Cardiac muscle cell (in vitro differentiated cells and primary cell): ENCODE measurements around the gene ZNF41. TPM values are rescaled to one million over a fixed set of nuclear protein-coding genes. Genes with fewer than 3 reads are reported as not detected.
"Not testable (repeated sequence)": the region's sequence is repeated elsewhere in the genome, so short reads cannot be mapped to it uniquely, and the experiment has no call there.

Experiments used
- DNase-seq, 2 donors: peaks; one replicate each; pipeline versions ENCODE4 v3.0.0 to v3.0.0-alpha.2; 2010 to 2017; ENCODE audit warnings: low read depth in 1 of 2, low spot score in 1 of 2
- H3K27ac ChIP-seq: fragments of 200-600 bp; sonication (generic); 2 replicates; pipeline ENCODE4 v1.5.1; 2016
- H3K27me3 ChIP-seq: fragments of 200-600 bp; sonication (generic); 2 replicates; pipeline ENCODE4 v1.6.0; 2016; ENCODE audit warnings: control low read depth
- H3K36me3 ChIP-seq: fragments of 200-600 bp; sonication (generic); 2 replicates; pipeline ENCODE4 v1.5.1; 2016; ENCODE audit warnings: control low read depth
- H3K4me1 ChIP-seq: fragments of 200-600 bp; sonication (generic); 2 replicates; pipeline ENCODE4 v1.8.1; 2017; ENCODE audit warnings: low read depth, mild to moderate bottlenecking, mixed run types
- H3K4me3 ChIP-seq: fragments of 200-600 bp; sonication (generic); 2 replicates; pipeline ENCODE4 v1.5.1; 2016; ENCODE audit warnings: mild to moderate bottlenecking
- H3K9me3 ChIP-seq: fragments of 200-600 bp; sonication (generic); 2 replicates; pipeline ENCODE4 v1.5.1; 2017; ENCODE audit warnings: low read depth, mild to moderate bottlenecking, control low read depth
- CTCF ChIP-seq: IDR thresholded peaks from 2 replicates; pipeline ENCODE4 v1.5.1; 2012; ENCODE audit warnings: low read depth, mild to moderate bottlenecking, low read length
- polyA plus RNA-seq: library from polyadenylated mRNA; unstranded; fragments of >200 nt; fragmentation: Nextera tagmentation; extraction: Ambion mirVana; gene quantifications from 2 replicates; pipeline ENCODE4 v1.2.1, GENCODE V29; 2016
- total RNA-seq: library from RNA; depleted of rRNA; stranded (reverse); fragments of >200 nt; gene quantifications from 2 replicates; pipeline ENCODE4 v1.2.3, GENCODE V29; 2016

ZNF41 gene
- total and polyA plus RNA-seq, 2 experiments from 2014 or later = 4.4 to 5.4 TPM

- no peak for TF ChIP-seq CTCF
- Histone ChIP-seq H3K4me1 (peaks cover 3% of the 10 kb centered on the region), H3K4me3 (no peak overlapping the region), H3K27me3 (no peaks in the 10 kb centered on the region), H3K36me3 (no peaks in the 10 kb centered on the region), H3K27ac (no peak overlapping the region), H3K9me3 (no peaks in the 10 kb centered on the region)
- DNase-seq = no peak
Observed at GRCh38 chrX:47498411-47498810, 15.4 kb upstream of the ZNF41 start.

GRCh38 chrX:47497271-47497888, 14.4 kb upstream of the ZNF41 start:
- Histone ChIP-seq H3K27me3 (no peaks in the 10 kb centered on the region), H3K4me3 (no peak overlapping the region), H3K27ac (no peak overlapping the region), H3K9me3 (no peaks in the 10 kb centered on the region), H3K4me1 (peaks cover 3% of the 10 kb centered on the region), H3K36me3 (no peaks in the 10 kb centered on the region)
- peak; percentile 53 for TF ChIP-seq CTCF
- DNase-seq = peak in 1 of 2 donors; percentile 56

GRCh38 chrX:47492133-47492532, 9.1 kb upstream of the ZNF41 start:
- not testable (repeated sequence) for H3K27ac ChIP-seq, H3K4me1 ChIP-seq, H3K4me3 ChIP-seq, H3K36me3 ChIP-seq, H3K27me3 ChIP-seq, DNase-seq, H3K9me3 ChIP-seq

GRCh38 chrX:47489507-47490275, 6.7 kb upstream of the ZNF41 start:
- H3K4me1 ChIP-seq = no peaks in the 10 kb centered on the region
- H3K27ac ChIP-seq = no peak overlapping the region
- no peak for TF ChIP-seq CTCF
- no peaks in the 10 kb centered on the region for H3K9me3 ChIP-seq
- no peaks in the 10 kb centered on the region for H3K27me3 ChIP-seq
- no peaks in the 10 kb centered on the region for H3K36me3 ChIP-seq
- DNase-seq = no peak
- no peak overlapping the region for H3K4me3 ChIP-seq

- no peaks in the 10 kb centered on the region for H3K9me3 ChIP-seq
- no peaks in the 10 kb centered on the region for H3K27me3 ChIP-seq
- no peak overlapping the region for H3K27ac ChIP-seq
- no peak for TF ChIP-seq CTCF
- H3K4me3 ChIP-seq = no peak overlapping the region
- no peak for DNase-seq
- no peaks in the 10 kb centered on the region for H3K36me3 ChIP-seq
- H3K4me1 ChIP-seq = no peaks in the 10 kb centered on the region
Observed at GRCh38 chrX:47484885-47485284, 1.9 kb upstream of the ZNF41 start.
